HL-60/S4 (cell line): ENCODE data around the gene CYP2A6.

Experiments used
- in situ Hi-C: fragments of 300-500 bp; cut with MboI; formaldehyde crosslinking; loops from 2 replicates; pipeline ENCODE4 v1.14.3; 2022; ENCODE audit warnings: low sequenced_read_pairs

CYP2A6 gene

GRCh38 chr19:40819479-40820234 lies 30.6 kb downstream of the CYP2A6 start:
- in situ Hi-C loops = loop anchor here (25.0 kb wide), 1 partner anchor 318 kb away; no protein-coding TSS in a partner anchor

GRCh38 chr19:40818480-40819399 lies 31.5 kb downstream of the CYP2A6 start:
- in situ Hi-C loops = loop anchor here (25.0 kb wide), 1 partner anchor 319 kb away; no protein-coding TSS in a partner anchor

- in situ Hi-C loops = loop anchor here (25.0 kb wide), 1 partner anchor 322 kb away; no protein-coding TSS in a partner anchor
These were observed 35.0 kb downstream of the CYP2A6 start for GRCh38 chr19:40815223-40815622.

- in situ Hi-C loops = loop anchor here (25.0 kb wide), 1 partner anchor 324 kb away; no protein-coding TSS in a partner anchor
These were observed 37.1 kb downstream of the CYP2A6 start for GRCh38 chr19:40813182-40813581.

- in situ Hi-C loops = loop anchor here (25.0 kb wide), 1 partner anchor 325 kb away; no protein-coding TSS in a partner anchor
These were observed 37.7 kb downstream of the CYP2A6 start for GRCh38 chr19:40812571-40812970.

- in situ Hi-C loops = loop anchor here (25.0 kb wide), 1 partner anchor 326 kb away; no protein-coding TSS in a partner anchor
These were observed 38.5 kb downstream of the CYP2A6 start for GRCh38 chr19:40811478-40812341.

GRCh38 chr19:40810649-40811408 lies 39.4 kb downstream of the CYP2A6 start:
- in situ Hi-C loops = loop anchor here (25.0 kb wide), 1 partner anchor 326 kb away; no protein-coding TSS in a partner anchor

- in situ Hi-C loops = loop anchor here (25.0 kb wide), 1 partner anchor 327 kb away; no protein-coding TSS in a partner anchor
These were observed 40.1 kb downstream of the CYP2A6 start for GRCh38 chr19:40810160-40810559.

GRCh38 chr19:40809358-40810086 lies 40.7 kb downstream of the CYP2A6 start:
- in situ Hi-C loops = loop anchor here (25.0 kb wide), 1 partner anchor 328 kb away; no protein-coding TSS in a partner anchor

DNA sequence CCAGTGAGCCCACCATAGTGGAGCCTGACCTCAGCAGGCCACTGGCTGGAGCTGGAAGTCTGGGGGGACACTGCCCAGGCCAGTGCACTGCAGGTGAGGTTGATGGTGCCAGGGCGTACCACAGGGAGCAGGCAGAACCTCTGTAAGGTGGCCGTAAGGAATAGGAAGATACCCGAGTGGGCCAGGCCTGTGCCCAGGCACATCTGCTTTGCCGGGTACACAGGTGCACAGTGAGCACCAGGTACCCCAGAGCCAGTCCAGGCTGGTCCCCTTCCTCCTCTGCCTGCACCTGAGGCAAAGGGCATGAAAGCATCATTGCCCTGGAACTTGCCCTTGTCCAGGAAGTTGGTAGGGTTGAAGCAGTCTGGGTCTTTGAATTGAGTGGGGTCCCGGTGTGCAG lies 41.8 kb downstream of the CYP2A6 start:
- in situ Hi-C loops = loop anchor here (25.0 kb wide), 1 partner anchor 329 kb away; no protein-coding TSS in a partner anchor

- in situ Hi-C loops = loop anchor here (25.0 kb wide), 1 partner anchor 329 kb away; no protein-coding TSS in a partner anchor
These were observed 42.3 kb downstream of the CYP2A6 start for GRCh38 chr19:40808021-40808325.

- in situ Hi-C loops = loop anchor here (25.0 kb wide), 1 partner anchor 330 kb away; no protein-coding TSS in a partner anchor
These were observed 42.9 kb downstream of the CYP2A6 start for GRCh38 chr19:40807147-40808020.

DNA sequence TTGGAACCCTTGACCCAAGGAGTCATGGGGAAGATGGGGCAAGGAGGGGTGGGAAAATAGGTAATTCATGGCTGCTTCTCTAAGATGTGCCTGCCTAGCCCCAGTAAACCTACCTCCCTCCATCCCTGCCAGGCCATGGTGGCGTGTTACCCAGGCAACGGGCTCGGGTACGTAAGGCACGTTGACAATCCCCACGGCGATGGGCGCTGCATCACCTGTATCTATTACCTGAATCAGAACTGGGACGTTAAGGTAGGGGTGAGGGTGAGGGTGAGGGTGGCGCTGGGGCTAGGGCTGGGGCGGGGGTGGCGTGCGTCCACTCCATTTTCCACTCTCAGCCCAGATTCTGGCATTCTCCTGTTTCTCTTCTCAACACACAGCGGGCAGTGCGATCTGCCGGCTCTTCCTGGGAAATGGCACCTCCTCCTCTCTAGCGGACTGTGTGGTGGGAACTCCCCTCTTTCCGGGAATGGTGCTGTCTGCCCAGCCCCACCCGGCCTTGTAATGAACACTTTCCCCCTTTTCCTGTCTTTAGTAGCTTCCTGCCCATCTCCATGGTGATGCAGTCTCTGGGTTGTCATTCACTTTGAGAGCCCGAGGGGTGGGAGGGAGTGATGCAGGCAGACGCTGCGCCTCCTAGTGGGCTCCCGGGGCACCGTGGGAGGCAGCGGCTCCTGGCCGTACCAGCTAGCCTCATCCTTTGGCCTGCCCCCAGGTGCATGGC lies 43.7 kb downstream of the CYP2A6 start:
- in situ Hi-C loops = loop anchor here (25.0 kb wide), 1 partner anchor 331 kb away; no protein-coding TSS in a partner anchor

- in situ Hi-C loops = loop anchor here (25.0 kb wide), 1 partner anchor 332 kb away; no protein-coding TSS in a partner anchor
These were observed 44.9 kb downstream of the CYP2A6 start for GRCh38 chr19:40805258-40805868.

DNA sequence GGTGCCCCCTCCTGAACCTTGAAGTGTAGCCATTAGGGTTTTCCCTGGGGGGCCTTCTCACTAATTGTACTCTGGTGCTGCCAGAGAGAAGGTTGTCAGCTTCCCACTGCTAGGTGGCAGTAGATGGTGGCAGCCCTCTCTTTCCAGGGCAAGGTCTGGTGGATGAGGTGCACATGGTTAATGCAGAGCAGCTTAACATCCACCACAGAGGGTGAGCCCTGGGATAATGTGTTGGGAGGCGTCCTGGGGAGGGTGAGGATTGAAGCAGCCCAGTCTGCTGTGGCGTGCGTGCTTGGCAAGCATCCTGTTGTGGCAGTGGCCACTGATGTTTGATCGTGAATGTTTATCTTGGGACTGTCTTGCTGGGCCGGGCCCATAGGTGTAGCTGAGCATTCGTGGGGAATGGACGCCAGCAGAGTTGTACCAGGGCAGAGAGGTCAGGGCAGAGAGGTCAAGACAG lies 45.4 kb downstream of the CYP2A6 start:
- in situ Hi-C loops = loop anchor here (25.0 kb wide), 1 partner anchor 332 kb away; no protein-coding TSS in a partner anchor
